UCSD-AML1 (cell line): ENCODE data around the gene SLC43A1.

Experiments
- DNase-seq: peaks from one replicate; lab custom pipeline; 2025; ENCODE audit not compliant: unreplicated experiment; lab: John Stamatoyannopoulos, UW

The SLC43A1 gene

DNA sequence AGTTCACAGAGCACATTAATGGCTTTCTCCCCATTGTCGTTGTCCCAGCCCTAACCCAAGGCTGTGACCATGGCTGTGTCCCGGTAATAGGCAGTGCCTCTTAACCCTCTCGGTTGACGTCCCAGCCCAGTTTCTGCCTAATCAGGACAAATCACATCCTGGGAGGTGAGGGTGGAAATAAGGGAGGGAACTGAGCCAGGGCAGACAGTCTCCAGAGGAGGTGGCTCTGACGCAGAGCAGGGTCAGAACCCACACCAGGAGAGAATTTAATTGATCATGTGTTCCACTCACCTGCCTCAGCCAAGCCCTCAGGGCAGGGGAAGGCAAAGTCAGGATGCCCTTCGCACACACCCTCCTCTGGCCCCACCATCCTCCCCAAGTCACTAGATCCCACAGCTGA, 17.0 kb downstream of the SLC43A1 start:
- no peak for DNase-seq

DNA sequence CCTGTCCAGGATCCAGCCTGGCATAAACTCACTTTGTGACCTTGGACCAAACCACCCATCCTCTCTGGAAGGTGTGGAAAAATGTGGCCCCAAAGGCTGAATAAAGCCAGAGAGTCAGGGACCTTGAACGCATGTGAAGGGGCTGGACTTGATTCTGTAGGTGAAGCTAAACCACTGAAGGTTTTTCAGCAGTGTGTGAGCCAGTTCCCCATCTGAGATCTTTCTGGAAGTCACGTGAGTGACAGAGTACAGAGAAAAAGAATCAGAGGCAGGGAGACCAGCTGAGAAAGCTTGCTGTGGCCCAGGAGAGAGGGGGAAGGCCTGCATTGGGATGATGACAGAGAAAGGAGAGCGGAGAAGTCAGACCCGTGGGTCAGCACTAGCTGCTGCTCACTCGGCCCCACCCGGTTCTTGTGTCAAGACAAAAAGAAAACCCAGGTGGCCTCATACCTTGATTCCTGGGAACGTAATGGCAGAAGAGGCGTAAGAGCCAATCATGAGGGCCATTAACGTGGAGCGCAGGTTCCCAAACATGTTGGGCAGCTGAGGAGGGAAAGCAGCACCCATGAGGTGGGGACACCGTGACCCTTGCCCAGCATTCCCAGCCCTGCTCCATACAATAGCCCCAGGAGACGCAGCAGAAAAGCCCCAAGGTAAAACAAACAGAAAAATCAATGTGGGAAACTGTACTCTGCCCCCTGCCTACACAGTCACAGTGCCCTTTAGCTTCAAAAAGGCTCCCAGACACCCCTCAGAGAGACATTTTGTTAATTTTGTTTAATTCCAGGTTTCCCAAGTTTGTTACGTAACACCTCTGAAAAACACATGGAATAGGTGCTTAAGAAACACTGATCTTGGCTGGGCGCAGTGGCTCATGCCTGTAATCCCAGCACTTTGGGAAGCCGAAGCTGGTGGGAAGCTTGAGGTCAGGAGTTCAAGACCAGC, 17.9 kb downstream of the SLC43A1 start:
- DNase-seq = no peak

DNA sequence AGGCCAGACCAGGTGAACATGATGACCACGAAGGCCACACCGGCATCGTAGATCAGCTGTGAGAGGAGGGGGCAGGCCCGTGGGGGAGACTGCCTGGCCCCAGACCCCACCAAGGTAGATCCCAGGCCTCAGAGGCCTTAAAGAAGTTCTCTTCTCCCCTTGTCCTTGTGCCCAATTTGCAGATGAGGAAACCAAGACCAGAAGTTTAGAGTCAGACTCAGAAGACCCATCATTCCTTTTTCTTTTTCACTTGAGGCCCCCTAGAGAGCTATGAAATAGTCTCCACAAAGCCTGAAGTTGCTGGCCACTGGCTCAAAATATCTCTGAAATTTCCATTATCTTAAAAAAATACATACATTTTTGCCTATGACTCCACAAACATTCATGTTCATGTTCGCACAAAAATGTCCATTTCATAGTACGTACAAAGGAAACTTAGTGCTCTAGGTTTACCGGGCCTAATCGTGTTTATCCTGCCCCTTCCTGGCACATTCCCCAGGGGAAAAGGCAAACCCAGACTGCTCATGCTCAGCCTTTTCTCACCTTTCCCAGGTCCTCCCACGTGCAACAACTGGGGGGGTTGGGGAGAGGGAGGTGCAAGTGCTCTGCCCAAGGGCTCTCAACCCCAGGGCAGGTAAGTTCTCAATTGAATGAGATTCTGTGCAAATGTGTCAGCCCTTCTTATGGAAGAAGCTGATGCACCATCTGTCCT, 19.2 kb downstream of the SLC43A1 start:
- DNase-seq = no peak

DNA sequence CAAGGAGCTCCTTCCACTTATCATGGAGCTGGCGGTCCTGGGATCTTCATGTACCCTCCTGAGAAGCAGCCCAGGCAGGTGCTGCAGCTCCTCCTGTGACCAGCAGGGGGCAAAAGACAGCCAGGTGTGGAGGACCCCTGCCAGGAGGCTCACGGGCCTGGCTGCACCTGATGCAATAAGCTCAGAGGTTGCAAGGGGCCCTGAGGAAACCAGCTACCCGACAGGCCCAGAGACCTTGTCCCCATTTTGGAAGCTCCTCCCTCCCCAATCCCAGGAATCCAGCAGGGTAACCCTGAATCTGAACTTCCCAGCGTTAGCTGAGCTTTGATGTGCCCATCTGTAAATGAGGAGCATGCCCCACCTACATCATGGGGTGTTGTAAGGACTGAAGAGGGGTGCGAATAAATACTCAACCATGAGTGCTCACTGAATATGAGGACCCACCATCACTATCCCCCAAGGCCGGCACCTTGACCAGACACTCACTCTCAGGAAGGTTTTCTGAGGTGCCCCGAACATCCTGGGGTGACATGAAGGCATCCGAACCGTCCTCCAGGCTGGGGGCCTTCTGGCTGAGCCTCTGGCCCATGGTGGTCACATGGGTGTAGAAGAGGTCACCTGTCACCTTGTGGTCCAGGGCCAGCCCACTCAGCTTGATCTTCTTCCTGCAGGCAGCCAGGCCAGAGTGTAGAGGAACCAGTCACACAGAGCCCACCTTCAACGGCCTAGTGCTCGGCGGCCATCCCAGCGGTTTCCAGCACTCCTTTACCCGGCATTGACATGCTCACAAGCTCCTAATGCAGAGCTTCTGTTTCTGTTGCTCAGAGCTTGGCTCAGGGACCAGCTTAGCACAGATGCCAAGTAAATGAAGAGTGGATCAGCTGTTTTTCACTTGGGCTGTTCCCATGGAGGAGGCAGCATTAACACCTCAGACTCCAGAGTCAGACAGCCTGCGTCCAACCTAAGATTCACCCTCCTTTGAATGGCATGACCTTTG, 21.7 kb downstream of the SLC43A1 start:
- peak; percentile 59 for DNase-seq

DNA sequence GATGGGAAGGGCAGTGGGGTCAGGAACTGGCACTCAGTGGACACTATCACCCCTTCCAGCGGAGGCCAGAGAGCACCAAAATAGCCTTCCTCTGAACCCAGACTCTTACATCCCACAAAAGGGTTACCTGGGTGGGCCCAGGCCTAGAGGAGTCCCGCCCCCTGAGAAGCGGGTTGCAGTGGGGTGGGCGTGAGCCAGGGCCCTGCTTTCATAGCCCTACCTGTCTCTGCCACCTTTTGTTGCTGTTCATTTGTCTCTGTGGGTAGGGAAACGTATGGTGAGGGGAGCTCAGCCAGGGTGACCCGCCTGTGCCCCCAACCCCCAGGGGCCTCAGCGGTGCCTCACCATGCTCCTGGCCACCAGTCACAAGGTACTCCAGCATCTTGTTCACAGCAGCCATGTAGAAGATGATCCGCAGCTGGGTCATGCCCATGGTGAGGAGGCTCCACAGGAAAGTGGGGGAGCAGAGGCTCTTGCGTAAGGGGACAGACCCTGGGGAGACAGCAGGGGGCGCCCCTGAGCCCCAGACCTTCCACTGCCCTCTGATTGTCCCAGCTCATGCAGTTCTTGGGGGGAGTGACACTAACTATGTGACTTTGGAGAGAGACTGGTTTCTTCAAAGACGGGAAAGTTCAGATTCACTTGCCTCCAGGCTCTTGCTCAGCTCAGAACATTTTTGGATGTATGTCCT, 24.0 kb downstream of the SLC43A1 start:
- peak; percentile 68 for DNase-seq

DNA sequence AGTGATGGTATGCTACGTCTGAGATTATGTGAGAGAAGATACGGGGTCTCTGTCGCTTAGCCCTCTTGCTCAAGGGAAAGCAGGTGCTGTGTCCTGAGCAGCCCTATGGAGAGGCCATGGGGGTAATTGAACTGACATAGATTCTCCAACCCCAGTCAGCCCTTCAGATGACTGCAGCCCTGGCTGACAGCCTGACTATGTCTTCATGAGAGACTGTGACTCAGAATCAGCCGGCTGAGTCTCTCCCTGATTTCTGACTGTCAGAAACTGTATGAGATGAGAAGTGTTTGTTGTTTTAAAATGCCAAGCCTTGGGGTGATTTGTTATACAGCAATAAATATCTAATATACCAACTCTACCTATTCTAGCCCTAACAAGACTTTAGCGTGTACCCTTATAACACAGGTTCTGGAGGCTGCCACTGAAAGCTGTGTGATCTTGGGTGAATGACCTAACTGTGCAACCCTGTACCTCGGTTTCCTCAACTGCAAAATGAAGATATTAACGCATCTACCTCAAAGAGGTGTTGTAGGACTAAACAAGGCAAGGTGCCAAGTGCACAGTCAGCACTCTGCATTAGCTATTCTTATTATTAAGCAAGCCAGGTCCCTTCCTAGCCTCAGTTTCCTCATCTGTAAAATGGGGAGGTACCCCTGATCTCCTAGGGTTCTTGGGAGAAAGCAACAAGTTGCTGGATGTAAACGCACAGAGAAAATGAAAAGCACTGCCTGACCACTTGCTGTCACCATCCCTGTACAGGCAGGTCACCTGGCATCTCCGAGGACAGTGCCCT, 24.9 kb downstream of the SLC43A1 start:
- DNase-seq = no peak

DNA sequence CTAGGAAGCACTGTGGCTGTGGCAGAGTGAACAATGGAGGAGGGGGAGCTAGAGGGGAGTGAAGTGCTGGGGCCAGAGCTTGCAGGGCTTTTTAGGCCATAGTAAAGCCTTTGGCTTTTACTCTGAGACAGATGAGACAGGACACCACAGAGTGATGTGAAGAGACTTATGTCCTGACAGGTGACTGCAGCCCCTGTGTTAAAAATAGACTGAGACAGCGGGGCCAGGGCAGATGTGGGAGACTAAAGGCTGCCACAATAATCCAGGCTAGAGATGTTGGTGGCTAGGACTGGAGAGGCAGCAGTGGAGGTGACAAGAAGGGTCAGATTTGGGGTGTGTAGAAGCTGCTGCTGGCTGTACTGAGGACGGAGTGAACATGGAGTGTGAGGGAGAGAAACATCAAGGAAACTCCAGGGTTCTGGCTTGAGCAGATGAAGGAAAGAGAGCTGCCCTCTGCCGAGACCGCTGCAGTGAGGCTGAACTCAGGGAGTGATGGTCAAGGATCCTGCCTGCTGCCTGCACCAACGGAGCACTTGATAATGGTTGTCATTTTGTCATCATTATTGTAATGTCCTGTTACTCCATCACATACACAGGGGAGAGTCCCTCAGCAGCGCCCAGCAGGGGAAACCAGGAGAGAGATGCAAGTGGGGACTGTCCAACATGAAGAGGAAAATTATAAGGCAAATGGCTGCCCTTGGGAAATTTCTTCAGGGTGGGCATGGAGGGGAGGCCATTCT, 27.4 kb downstream of the SLC43A1 start:
- DNase-seq = no peak

DNA sequence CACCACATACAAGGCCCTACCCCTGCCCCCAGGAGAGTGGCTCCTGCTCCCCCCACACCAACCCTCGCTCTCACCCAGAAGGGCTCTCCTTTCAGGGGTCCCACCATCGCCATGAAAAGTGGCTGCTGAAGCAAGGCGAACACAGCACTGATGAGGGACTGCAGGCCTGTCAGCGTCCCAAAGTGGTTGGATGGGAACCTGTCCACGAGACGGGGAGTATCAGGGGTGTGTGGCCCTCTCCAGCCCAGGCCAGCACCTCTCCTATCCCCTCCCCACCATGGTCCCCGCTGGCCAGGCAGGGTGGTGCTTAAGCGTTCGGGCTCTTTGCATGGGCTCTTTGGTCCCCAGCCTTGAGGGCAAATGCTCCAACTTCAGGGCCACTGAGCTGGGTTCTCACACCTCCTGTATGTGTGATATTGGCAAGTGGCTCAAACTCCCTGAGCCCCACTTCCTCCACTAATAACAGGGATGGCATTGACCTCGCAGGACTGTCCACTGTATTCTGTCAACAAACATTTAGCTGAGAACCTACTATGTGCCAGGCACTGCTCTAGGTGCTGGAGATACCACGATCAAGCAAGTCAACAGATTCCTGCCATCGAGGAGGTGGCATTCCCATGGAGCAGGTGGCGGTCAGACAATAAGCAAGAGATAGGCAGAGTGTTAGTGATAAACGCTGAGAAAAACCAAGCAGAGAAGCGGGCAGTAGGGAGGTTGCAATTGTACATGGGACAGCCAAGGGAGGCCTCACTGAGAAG, 28.3 kb downstream of the SLC43A1 start:
- DNase-seq = no peak

DNA sequence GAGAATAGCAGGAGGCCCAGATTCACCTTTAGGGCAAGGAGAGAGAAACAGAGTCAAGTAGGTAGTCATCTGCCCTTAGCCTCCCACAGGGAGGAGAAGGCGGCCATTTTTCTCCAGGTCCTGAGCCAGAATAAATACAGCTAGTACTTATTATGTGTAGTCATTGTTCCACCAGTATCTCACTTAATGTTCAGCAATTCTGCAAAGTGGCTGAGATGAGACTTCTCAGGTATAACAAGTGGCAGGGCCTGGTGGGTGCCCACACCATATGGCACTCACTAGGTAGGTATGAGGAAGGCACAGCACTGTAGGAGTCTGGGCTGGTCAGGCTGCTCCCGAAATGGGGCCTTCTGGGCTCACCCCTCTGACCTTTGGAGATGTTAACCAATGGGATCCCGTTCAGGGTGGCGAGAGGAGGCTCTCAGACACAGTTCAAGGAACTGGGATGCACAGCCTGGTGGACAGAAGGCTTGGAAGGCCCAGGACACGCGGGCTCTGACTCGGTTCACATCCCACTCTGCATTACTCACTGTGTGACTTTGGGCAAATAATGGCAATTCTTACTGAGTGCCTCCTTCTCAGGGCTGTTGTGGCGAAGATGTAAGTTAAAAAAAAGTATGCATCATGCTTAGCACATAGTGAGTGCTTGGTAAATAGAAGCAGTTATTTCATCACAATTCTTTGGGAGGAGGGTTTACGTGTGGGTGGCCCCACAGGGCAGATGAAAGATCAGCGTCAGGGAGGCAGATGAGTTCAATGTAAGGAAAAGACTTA, 30.1 kb downstream of the SLC43A1 start:
- no peak for DNase-seq

DNA sequence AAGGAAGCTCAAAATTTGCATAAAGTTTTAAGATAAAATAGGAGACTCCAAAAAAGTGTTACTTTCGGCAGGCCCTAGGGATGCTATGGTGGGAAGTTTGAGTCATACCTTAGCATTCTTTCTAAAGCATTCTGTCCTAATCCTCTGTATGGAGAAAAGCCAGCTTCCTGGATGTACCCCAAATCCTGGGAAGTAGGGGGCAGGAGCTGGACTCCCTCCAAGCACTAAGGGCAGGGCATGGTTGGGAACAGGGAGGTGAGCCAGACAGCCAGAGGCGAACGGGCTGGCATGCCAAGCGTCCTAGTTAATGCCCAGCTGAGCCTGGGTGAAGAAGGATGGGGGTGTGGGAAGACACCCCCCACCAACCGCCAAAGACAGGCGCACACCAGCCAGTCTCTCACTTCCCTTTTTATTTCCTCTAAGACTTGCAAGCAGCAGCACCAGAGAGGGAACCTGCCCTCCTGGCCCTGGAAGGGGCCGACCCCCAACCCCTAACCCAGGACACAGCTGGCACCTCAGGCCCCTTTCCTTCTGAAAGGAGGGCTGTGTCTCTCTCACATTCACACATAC, 31.3 kb downstream of the SLC43A1 start:
- DNase-seq = peak; percentile 42

DNA sequence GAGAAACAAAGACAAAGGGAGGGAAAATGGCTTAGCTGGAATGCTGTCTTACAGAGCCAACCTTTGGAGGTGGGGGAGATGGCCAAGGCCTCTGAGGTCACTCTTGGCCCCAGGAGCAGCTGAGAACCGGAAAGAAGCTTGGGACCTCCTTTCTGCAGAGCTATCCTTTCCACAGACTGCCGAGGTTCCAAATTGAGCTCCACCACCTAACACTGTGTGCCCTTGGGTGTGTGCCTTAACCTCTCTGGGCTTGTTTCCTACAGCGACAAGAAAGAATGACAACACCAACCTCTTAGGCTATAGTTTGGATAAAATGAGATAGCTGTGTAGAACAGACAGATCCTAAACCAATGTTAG, 32.0 kb downstream of the SLC43A1 start:
- no peak for DNase-seq

DNA sequence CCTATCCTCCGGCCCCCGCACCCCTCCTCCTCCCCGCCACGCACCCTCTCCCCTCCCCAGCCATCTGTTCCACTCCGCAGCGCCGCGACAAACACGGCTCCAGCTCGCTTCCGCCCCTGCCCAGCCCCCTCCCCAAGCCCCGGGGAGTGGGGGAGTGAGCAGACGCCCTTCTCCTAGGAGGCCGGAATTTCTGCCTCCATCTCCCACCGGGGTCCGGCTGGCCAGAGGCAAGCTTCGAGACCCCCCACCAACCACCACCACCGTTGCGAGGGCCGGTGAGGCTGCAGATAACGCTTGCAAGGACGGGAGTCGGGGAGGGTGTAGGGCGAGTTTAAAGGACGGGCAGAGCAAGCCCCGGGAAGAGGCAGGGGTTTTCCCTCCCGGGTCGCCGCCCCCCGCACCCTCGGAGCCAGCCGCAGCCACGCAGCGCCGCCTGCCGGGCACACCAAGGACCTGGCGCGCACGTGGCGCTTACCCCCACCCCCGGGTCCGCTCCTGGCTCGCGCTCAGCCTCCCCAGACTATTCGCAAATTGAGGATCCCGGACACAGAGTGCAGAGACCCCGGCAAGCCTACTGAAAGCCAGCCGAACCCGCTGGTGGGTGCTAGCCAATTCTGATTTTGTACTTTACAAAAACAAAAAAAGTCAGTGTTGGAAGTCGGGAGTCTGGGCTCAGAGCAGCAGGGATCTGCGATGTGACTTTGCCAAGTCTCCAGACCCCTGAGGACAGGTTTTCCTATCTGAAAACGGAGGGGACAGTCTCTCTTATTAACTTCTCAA, 32.5 kb downstream of the SLC43A1 start:
- no peak for DNase-seq

DNA sequence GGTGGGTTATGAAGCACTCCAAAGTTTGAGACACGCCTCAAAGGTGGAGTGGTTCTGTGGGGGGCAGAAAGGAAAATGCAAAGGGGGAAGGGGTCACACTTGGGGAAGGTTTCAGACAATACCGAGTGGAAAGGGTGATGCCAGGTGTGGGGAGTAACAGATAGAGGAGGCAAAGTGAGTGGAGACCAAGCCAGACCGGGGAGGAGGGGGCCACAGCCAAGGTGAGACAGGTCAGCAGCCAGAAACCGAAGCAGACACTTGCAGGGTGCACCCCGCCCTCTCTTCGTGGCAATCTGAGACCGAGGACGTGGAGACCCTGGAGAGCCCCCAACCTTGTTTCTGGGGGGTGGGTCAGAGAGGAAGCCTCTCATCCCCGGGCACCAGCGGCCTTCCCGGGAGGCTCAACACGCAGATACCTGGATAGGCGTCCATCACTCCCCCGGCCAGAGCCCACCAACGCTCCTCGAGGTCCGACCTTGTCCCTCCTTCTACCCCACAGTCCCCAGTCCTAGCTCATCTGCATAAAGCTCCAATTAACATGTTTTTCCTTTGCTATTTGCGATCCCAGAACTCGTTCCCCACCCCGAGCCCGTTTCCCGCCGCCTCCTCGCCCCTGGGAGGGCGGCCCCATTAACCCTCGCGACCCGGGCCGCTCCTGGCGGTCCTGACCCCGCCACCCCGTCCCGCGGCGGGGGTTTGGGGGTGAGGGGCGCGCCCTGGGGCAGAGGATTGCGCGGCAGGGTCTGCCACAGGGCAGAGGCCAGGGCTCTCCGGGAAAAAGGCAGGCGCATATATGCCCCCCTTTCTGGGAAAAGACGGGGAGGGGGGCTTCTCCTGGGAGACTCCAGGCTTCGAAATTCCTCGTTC, 33.4 kb downstream of the SLC43A1 start:
- no peak for DNase-seq

DNA sequence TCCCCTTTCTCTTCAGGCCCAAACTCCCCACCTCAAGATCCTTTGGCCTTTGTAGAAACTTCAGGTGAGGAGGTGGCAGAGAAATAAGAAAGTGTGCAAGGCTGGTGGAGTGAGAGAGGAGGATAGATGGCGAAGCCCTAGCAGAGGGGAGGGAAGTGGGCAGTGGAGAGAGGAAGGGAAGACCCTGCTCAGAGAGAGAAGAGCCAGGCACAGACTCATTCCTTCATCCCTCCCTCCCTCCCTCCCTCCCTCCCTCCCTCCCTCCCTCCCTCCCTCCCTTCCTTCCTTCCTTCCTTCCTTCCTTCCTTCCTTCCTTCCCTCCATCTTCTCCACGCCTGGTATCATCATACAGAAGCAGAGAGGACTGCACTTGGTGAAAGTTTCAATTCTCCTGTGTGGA, 34.2 kb downstream of the SLC43A1 start:
- DNase-seq = no peak

DNA sequence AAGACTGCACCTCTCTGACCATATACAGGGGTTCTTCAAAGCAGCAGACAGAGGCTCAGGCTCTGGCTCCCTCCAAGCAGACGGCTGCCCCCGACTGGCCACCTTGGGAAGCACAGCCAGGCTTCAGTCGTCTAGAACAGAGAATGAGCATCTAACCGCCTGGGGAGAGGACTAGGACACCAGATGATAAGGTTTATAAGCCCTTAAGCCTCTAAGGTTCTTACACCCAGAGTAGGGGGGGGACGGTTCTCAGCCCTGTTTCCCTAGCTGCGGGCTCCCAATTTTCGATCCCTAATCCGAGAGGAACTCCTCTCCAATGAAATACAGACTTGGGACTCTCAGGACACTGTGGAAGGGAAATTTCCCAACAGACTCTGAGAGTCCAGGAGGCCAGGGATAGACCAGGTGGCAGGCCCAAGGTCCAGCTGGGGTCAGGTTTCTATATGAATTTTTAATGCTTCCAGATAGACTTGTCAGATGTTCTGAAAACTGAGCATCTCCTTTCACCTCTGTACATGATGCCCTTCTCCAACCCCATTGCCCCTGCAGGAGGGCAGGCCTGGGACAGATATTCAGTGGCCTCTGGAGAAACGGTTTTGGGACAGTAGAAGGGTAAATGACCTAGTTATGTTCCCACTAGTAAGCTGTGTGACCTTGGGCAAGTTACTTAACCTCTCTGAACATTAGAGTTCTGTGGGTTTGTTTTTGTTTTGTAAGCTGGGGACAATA, 34.9 kb downstream of the SLC43A1 start:
- peak; percentile 74 for DNase-seq
